Stimulated activated CD8-positive, alpha-beta memory T cell treated with anti-CD3 and anti-CD28 coated beads, Interleukin-7, amount 100 ng/mL, for 4 hours (primary cell): ENCODE data around the gene CSNK1G2.

ENCODE experiments used
- DNase-seq, 2 donors: peaks; one replicate each; pipeline ENCODE4 v3.0.0-alpha.2; 2020; ENCODE audit warnings: low read depth in 2 of 2

The CSNK1G2 gene

GRCh38 chr19:1944088-1944915, 3.3 kb downstream of the CSNK1G2 start:
- DNase-seq, result no peak

DNA sequence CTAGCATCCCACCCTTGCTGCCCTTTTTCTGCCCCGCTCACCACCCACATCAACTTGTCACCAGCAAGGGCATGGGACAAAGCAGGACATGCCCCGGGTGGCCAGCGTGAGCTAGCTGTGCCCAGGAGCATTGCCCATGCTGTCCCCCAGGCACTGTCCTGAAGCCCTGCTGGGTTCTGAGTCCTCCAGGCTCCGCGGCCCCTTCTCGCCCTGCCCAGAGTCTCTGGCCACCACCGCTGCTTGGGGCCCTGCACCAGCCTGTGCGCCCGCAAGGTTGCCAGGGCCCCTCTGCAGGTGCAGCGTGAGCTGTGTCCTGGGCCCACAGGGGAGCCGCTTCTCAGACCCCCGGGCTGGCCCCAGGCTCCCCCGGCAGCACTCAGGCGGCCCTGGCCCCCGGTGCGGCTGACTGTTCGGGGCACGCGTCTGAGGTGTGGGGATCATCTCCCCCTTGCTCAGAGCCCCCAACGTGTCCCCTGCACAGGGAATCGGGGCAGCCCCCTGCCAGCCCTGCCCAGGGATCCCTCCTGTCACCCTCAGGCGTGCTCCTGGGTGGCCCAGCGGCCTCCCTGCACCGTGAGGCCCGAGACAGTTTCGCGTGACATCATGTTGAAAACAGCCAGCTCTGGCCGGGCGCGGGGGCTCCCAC, 4.1 kb downstream of the CSNK1G2 start:
- no peak for DNase-seq

DNA sequence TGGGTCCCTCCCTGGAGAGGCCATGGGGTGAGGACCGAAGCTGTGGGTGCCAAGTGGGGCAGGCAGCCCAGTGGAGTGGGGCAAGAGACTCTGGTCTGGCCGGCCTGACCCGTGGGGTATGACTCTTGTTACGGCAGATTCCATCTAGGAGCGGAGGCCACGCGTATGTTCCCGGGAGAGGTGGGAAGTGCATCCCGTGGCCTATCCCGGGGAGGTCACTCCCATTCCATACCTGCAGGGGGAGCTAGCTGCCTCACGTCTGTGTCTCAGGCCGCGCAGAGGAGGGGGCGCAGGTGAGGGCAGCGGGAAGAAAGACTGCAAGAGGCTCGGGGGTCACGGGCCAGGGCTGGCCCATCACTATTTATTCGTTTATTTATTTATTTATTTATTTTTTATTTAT, 4.9 kb downstream of the CSNK1G2 start:
- DNase-seq, result no peak

DNA sequence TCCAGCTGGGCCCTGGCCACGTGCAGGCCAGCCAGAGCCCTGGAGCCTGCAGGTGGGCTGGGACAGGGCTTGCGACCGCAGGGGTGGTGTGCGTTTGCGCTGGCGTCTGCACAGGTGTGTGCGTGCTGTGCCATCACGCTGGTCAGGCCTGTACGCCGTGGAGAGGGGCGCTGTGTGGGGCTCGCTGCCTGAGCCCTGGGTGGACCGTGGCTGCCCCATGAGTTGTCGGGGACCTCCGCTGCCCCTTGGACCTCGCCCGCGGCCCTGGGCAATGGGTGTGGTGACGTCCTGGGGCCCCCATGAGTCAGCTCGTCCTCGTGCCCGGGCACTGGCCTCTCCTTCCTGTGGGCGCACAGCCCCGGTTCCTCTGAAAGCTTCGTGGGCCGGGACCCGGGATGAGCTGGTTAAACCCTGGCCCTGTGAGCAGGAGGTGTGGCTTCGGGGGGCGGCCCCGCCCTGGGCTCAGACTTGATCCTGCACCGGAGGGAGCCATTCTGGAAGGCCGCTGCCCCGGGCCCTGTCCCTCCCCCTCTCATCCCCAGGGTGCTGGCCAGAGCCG, 6.8 kb downstream of the CSNK1G2 start:
- DNase-seq, result no peak

- no peak for DNase-seq
Observed at GRCh38 chr19:1949304-1950101, 8.5 kb downstream of the CSNK1G2 start.

- no peak for DNase-seq
Observed at GRCh38 chr19:1950640-1951039, 9.7 kb downstream of the CSNK1G2 start.

GRCh38 chr19:1952635-1953034, 11.7 kb downstream of the CSNK1G2 start:
- DNase-seq, result no peak

GRCh38 chr19:1953037-1953436, 12.1 kb downstream of the CSNK1G2 start:
- DNase-seq, result no peak

- DNase-seq, result no peak
Observed at GRCh38 chr19:1953441-1954094, 12.6 kb downstream of the CSNK1G2 start.

DNA sequence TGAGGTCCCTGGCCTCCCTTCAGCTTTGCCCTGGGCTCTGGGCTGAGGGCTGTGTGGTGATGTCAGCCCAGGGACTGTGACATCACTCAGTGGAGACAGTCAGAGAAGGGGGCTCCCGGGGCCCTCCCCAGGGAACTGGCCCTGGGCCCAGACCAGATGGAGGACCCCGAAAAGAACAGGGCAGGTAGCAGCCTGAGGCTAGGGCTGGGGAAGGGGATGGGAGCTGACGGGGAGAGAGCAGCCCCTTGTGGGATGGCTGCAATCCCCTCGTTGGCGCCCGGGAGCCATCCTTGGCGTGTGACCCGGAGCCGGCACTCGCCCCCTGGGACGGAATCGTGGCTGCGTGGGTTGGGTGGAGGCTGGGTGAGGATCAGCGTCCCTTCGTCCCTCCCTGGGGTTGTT, 13.6 kb downstream of the CSNK1G2 start:
- DNase-seq, result no peak

- DNase-seq, result no peak
Observed at GRCh38 chr19:1955171-1956121, 14.5 kb downstream of the CSNK1G2 start.

DNA sequence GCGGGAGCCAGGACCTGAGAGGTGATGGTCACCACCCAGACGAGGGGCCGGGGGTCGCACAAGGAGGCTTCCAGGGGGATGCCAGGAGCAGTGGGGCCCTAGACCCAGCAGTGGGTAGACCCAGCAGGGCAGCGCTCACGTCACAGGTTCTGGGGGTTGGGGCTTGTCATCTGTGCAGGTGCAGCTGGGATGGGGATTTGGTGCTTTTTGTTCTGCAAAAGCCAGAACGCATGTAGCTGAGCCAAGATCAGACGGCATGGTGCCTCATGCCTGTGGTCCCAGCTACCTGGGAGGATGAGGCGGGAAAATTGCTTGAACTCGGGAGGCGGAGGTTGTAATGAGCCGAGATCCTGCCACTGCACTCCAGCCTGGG, 15.1 kb downstream of the CSNK1G2 start:
- DNase-seq, result no peak

GRCh38 chr19:1956868-1957492, 16.0 kb downstream of the CSNK1G2 start:
- no peak for DNase-seq

DNA sequence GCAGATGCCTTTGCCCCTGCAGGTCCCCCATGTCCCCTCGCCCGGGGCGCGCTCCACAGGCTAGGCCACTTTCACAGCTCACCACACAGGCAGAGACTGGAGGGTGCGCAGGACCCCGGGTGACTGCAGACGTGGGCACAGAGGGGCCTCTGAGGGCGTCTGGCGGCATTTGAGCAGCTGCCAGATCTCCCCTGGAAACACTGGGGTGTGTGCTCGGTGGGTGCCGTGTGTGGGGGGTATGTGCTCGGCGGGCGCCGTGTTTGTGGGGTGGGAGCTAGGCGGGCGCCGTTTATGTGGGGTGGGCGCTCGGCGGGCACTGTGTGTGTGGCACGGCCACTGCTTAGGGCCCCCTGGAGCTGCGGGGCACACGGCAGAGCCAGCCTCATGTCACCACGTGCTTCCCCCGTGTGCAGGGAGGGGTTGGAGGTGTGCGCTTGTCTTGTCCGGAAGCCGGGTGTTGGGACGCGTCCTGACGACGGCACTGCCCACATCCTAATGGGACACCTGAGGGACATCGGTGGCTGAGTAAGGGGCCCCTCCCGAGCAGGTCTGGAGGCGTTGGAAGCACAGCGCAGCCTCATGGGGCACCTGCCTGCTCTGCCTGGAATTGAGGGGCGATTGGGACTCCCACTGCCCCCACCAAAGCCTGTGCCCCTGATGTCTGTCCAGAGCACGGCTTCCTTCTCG, 16.7 kb downstream of the CSNK1G2 start:
- DNase-seq, result no peak

DNA sequence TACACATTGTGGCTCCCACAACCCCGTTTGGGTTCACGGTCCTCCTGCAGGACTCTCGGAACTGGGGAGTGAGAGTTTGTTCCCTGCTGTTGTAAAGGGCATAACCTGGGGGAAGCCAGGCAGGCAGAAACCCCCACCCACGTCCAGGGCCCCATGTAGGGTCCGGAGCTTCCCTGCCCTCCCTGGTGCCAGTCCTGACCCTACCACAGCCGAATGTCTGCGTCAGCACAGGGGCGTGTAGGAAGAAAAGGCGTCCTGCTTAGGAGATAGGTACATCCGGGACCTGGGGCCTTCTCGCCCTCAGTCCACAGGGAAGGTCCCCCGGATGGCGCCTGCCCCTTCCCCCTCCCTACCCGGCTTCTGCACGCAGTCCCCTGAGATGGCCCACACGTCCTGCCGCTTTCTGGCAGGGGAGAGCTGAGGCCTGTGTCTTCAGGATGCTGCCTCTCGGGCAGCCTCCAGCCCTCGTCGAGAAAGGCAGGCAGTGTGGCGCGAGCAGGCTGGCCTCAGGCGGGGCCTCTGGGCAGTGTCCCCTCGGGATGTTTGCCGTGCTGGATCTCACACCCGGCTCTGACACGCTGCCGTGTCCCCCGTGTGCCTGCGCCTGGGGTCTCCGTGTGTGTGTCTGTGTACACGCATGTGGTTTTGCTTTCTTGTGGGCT, 19.1 kb downstream of the CSNK1G2 start:
- no peak for DNase-seq

GRCh38 chr19:1961000-1961883, 20.3 kb downstream of the CSNK1G2 start:
- DNase-seq, result no peak

DNA sequence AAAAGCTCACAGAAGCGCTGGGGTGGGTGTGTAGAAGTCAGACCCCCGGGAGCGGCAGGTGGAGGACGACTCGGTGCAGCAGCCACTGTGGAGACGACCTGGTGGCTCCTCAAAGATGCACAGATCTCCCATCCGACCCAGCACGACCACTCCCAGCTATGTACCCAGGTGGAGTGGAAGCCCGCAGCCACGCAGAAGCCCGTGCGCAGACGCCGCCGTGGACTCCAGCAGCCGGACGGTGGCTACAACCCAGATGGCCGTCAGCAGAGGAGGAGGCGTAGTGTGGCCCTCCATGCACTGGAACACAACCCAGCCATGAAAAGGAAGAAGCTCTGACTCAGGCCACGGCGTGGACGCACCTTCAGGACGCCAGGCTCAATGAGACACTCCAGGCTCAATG, 21.7 kb downstream of the CSNK1G2 start:
- DNase-seq, result no peak

- DNase-seq, result peak in 1 of 2 donors; percentile 6
Observed at GRCh38 chr19:1967087-1967608, 26.2 kb downstream of the CSNK1G2 start.
